NCI-H82 treated with DMSO at 0.1 percent for 48 hours (cell line): ENCODE measurements around the gene LRRC31.

Experiments
- DNase-seq: peaks from one replicate; lab custom pipeline; 2025; ENCODE audit not compliant: unreplicated experiment; lab: John Stamatoyannopoulos, UW

Gene LRRC31

DNA sequence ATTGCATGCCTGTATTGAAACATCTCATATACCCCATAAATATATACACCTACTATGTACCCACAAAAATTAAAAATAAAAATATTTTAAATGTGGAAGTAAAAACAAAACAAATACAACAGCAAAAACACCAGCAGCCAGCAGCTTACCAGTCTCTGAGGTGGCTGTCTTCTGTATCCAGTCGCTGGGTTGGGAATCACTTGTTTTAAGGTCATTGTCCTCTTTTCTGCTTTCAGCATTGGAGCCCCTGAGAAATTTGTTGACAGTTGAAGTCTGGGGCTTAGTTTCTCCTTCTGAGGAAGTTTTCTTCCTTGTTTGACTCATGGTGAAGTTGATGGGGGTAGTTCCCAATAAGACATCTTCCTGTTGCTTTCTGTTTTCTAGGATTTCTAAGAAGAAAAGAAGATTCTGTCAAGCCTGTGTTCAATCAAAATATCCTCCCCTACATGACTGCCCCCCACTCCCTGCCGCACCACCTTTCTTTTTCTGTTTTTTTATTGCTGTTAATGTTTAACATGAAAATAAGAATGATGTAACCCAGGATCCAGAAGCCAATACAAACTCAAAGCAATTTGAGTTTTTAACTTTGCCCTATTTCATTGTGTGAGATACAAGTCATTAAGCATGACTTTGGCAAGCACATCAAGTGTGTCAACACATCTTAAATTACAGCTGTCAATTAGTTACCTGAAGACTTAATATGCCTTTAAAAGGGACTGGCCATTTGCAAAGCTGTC lies at the start of gene LRRC31:
LRRC31 (minus strand) TSS at position 452 of the 737 bp plus-strand sequence; CDS start at position 324, 128 bp downstream.
- DNase-seq, result no peak

DNA sequence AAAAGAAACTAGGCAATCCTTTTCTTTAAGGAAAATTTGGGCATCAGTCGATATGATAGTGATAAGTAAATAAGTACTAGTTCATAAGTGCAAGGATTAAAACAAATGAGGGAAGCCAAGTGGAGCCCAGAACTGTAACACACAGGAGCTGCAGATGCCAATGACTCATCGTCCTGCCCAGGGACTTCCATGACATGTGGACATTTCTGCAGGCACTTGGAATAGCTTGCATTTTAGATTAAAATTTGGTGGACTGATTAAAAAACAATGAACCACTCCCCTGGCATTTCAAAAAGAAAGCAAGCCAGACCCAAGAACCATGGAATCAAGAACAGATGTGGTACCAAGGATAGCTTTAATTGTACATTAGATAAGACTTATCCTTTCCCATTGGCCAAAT lies 44.6 kb upstream of the LRRC31 start:
- peak; percentile 1 for DNase-seq

DNA sequence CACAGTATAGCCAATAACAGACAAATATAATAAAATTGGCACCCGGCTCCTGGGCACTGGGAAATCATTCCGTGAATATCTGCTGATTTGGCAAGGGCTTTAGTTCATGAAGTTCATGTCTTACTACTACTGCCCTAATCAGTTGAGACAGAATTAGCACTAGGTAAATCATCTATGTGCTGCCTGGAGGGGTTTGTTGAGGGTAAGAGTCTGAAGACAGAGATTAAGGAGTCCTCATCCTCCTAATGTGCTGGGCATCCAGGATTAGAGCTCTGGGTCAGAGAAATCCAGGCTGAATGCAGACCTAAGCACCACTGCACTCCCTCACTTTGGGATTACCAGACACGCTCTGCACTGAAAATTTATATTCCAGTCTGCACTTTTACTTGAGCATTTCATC lies 43.6 kb upstream of the LRRC31 start:
- peak; percentile 53 for DNase-seq

DNA sequence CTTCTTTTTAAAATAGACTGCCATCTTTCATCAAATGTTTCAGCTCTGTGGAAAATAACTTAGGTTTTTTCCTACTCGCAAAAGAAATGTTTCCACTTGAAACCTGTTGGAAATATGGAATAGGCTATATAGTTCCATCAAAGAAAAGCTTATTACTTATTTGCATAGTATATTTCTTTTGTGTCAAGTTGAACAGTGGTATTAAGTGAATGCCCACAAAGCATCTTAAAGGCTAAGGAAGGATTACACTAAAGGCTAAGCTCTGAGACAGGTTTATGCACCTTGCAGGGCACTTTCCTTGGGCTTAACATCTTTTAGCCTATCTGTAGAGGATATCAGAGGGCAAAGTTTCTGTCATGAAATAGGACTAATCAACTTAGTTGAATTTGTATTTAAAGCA lies 41.5 kb upstream of the LRRC31 start, which contains the start of gene SAMD7:
SAMD7 (plus strand) TSS at position 301 of the 400 bp plus-strand sequence. CDS start 7,927 bp downstream, outside the sequence.
- peak; percentile 13 for DNase-seq

DNA sequence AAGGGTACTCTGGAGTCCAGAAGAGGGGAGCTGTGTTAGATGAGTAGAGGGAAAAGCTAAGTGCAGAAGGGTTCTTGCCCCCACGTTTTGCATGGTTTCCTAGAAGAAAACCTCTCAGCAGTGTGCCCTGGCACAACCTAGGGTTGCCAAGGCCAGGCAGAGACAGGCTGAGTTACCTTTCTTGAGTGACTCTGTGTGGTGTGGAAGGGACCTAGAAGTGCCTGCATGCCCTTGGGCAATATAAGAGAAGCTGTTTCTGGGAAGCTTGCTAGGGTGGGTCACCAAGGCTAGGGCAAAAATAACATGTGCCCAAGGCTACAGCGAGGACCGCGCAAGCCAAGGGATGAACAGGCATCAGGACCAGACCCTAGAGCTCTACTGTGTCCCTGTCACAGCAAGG lies 38.2 kb upstream of the LRRC31 start:
- no peak for DNase-seq

DNA sequence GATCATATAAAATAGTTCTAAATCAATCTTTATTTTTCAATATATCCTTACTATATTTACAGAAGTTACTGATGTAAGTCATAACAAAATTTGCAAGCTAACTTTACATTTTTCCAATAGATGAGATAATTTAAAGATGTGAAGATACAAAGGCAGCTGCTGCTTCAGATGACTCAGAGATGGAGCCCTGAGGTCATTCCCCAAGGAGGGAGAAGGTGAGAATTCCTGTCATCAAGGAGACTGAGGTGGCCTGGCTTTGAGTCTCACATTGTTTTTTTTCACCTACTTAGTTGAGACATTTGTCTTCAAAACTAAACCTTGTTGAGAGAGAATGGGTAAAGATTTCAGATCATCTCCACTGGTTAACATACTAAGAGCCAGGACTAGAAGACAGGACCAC lies 37.7 kb upstream of the LRRC31 start:
- no peak for DNase-seq

DNA sequence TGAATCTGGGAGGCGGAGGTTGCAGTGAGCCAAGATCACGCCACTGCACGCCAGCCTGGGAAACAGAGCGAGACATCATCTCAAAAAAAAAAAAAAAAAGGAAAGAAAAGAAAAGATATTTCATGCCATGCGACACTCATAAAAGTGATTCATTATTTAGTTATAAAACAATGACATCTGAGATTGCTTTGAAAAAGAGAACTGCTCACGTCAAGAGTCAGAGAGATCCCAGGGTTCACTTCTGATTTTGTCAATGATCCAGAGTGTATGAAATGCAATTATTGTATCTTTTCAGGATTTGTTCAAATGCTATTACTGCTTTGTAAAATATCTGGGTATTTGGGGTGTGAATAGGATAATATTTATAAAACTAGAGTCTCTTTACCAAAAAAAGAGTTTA lies 35.7 kb upstream of the LRRC31 start:
- DNase-seq, result no peak

DNA sequence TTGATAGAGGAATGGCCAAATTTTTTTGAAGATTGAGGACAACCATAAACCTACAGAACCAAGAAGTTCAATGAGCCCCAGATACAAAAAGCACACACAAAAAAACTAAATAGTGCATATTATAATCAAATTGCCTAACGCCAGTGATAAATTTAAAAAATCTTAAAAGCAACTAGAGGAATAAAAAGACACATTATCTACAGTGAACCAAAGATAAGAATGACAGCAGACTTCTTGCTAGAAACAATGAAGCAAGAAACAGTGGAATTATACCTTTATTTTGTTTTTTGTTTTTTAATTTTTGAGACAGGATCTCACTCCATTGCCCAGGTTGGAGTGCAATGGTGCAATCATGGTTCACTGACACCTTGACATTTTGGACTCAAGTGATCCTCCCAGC lies 31.7 kb upstream of the LRRC31 start:
- DNase-seq, result no peak

DNA sequence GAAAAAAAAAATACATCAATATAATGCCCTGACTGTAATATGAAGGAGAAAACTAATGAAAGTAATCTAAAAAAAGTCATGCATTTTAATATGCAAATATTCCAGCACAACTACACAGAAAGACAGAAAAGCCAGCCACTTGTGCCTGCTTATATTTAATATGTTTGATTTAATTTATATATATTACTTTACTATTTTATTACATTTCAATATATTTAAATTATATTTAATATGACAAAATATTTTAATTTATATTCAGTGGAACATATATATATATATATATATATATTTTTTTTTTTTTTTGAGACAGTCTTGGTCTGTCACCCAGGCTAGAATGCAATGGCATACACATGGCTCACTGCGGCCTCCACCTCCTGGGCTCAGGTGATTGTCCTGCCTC lies 27.5 kb upstream of the LRRC31 start:
- no peak for DNase-seq

DNA sequence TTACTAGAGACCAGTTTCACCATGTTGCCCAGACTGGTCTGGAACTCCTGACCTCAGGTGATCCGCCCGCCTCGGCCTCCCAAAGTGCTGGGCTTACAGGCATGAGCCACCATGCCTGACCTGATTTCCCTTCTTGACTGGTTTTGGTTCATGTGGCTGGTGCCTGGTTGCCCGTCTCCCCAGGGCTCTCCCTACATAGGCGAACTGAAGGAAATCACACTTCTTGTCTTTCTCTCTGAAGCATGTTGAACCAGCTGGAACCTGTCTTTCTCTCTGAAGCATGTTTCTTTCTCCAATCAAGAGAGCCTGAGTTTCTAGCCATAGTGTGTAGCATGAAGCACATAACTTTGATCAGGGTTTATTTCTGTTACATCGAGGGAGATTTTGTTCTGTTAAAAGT lies 25.3 kb upstream of the LRRC31 start:
- no peak for DNase-seq

DNA sequence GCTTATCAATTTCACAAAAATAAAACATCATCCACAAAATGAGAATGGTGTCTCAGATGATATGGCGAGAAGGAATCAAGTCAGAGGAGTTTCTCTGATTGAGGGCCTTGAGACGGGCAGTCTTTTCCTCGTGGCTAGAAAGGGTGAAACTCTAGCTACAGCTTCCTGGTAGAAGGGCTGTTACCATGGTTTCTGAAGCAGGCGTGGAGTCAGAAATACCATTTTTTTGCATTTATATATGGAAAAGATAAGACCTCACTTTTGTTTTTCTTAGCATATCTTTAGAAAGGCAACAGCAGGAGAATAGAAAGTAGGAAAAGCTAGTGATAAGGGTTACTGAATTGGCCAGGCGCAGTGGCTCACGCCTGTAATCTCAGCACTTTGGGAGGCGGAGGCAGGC lies 24.4 kb upstream of the LRRC31 start:
- no peak for DNase-seq

DNA sequence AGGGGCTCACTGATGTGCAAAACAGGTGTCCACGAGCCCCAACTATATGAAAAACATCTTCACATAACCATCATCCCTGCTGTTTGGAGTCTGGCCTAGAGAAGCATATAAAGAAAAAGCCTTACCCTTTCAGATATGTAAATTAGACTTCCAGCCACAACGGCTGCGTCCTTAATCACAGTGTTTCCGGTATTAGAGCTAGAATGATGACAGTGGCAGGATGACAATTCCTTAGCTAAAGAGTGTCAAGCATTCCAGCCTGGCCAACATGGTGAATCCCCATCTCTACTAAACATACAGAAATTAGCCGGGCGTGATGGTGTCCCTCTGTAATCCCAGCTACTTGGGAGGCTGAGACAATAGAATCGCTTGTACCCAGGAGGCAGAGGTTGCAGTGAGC lies 22.2 kb upstream of the LRRC31 start:
- no peak for DNase-seq

DNA sequence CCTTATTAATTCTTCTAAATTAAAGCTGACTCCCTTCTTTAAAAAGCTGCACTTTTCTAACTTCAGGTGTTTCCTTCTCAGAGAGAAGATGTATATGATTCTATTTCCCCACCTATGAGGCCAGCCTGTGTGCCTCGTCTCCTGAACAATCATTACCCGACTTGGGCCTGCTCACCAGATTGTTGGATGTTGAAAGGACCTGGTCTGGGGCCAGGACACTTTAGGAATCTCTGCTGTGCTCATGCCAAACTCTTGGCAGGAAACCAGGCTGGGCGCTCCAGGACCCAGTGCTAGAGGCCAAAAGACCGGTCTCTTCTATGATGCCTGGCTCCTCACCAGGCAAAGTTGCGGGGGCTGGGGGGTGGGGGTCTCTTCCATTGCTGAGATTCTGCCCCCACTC lies 16.9 kb upstream of the LRRC31 start:
- DNase-seq, result no peak

DNA sequence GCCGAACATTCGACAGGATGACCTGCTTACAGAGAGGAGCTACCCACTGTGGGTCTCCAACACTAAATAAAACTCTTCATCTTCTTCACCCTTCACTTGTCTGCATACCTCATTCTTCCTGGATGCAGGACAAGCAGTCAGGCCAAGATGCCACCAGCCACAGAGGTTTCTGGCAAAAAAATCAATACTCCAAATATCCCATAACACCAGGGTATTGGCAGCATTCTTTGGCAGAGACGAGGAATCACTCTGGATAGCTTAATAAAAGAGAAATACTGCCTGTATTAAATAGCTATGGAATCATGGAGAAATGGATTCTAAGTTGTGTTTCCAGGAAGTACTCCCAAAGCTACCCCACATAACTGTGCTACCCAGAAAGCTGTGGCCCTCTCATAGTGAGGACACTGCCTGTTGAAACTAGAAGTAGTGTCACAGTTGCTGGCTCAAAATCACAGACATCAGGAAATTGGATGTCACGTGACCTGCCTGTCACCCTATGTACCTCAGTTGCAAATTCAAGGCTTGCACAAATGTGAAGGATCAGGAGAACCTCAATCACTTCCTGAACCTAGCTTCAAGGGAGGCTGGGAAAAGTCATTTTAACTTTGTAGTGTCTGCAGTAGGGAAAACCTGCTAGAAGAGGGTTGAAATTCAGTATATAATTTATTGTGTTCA lies 11.0 kb upstream of the LRRC31 start:
- DNase-seq, result no peak

DNA sequence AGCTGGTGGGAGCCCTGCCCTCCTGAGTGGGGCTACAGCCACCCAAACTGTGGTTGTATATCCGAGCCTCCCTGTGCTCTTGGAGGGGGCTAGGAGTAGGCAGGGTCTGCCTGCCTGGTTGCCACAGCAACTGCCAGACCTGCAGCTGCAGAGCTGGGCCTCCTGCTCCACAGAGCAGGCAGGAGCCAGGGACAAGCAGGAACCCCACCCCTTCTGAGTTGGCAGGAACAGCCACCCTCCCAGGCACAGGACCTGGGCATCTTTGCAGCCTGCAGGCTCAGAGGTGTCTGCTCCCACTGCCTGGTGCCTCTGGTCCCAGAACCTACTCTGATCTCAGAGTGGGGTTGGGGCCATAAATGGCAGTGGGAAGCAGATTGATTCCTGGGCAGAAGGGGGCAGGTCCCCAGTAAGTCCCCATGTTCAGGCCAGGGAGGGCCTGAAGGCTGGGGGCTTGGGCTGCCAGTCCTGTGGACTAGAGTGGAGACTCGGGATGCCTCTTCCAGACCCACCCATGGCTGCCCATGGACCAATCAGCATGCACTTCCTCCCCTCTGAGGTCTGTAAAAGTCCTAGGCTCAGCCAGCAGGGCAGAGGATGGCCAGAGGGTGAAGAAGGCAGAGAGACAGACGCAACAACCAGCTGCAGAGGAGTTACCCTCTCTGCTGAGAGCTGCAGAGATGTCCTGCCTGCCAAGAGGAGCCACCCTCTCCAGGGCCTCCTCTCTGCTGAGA lies 10.3 kb upstream of the LRRC31 start:
- DNase-seq, result no peak

DNA sequence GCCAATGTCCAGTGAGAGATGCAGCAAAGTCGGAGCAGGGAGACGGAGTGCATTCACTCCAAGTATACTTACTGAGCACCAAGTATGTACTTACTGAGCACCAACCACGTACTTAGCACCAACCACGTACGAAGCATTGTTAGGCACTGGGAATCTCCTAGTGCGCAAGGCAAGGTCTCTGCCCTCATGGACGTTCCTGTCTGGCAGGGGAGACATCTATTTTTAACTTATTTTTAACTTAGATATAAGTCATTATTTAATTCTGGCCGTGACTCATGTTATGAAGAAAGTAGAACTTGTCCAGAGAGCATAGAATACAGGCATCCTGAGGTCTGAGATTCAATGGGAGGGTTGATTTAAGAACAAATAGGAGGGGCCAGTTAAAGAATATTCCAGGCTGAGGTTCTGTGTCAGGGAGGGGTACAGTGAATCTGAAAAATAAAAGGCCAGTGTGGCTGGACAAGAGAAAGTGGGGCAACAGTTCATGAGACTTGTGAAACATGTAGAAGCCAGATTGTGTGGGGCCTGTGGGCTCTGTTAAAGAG lies 9.3 kb upstream of the LRRC31 start:
- no peak for DNase-seq

DNA sequence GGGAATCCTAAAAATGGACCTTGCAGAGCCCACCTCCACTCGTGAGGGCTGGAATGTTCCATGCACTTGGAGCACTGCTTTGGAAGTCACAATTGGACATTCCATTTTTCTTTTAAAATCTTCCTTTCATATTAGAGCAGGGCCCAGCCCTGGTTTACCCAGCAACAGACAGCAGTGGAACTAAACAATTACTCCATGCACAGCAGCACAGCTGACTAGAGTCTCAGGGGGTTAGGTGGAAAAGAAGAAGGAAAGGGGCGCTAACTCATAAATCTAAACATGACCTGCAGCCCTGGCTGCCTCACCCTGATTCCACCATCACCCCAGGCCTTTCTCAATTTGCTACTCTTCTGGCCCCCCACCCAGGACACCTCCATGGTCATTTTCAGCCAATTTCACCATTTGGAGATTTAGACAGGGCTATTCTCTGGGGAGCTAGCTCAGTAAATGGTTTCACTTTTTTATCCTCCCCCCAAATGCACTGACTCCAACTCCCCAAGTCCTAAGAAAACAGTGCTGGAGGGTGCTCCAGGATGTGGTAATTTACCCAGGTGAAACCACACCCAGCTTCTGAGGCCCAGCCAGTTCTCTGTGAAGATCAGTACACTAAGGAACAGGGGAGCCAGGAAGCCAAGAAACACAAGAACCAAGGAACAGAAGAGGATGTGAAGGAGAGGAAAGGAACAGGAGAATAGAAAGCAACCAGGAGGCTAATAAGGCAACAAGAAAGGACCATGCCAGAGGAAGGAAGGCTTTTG lies 1.6 kb upstream of the LRRC31 start:
- DNase-seq, result no peak

DNA sequence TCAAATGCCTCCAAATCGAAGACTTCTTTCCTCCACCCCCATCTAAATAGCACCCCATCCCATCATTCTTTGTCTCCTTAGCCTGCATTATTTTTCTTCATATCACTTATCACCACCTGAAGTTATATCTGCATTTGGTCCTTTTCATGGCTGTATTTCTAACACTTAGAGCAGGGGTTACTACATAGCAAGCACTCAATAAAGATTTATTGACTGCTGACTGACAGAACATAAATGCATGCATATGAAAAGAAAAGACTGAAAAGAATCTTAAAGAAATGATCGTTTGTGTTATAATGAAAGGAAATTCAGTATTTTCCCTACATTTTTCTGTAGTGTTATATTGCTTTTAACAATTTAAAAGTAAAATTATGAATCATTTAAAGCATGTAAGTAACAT lies 1.4 kb downstream of the LRRC31 start:
- no peak for DNase-seq

DNA sequence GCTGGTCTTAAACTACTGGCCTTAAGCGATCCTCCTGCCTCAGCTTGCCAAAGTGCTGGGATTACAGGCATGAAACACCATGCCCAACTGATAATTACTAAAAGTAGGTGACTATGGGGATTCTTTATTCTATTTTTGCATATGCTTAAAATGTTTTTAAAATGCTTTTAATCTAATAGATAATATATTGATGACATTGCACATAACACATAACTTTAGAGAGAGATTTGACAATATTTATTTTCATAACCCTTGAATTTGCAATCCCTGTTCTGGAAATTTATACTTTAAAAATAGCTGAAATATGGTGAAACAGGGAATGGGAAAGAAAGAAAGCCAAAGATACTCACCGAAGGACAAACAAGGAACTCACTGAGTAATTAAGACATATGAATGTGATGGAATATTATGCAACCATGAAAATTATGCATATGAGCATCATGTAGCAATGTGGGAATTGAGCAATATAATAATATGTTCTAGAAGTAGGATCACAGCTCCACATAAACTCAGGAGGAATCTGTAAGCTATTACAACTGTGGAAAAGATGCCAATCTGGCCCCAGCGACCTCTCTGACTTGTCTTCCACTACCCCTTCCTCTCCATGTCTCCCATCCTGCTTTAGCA lies 2.0 kb downstream of the LRRC31 start:
- no peak for DNase-seq

DNA sequence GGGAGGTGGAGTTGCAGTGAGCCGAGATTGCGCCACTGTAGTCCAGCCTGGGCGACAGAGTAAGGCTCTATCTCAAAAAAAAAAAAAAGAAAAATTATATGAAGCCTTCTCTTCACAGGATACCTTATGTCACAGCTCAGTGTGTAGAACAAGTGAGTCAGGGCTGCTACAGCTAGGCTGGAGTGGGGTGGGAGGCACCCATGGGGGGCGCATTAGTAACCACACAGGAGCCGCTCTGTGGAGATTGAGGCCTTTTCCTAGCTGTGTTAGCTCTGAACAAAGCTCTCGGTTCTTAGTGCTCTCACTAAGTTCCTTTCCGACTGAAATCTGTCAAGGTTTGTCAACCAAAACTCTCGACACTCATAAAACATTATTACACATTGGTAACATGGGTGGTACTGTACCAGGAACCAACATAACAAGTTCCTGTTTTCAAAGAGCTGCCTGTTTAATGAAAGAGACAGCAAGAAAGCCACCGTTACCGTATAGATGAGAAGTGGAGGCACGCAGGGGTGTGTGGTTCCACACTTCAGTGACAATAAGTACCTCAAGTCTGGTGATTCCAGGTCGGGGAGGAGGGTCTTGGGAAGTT lies 4.5 kb downstream of the LRRC31 start:
- no peak for DNase-seq
